Testis (tissue), 3 donors: Measurements from ENCODE around the gene NUP88. TPM values are rescaled to one million over a fixed set of nuclear protein-coding genes. Genes with fewer than 3 reads are reported as not detected.
"Not testable (repeated sequence)": the region's sequence is repeated elsewhere in the genome, so short reads cannot be mapped to it uniquely, and the experiment has no call there.

ENCODE experiments used
- DNase-seq: peaks from one replicate; pipeline ENCODE4 v3.0.0-alpha.2; 2019
- H3K27ac ChIP-seq, 2 donors: fragments of 200-600 bp; sonication (generic); one replicate each; pipeline ENCODE4 v1.5.1; 2019
- H3K27me3 ChIP-seq: fragments of 200-600 bp; sonication (generic); one replicate; pipeline ENCODE4 v1.5.1; 2019
- H3K36me3 ChIP-seq: fragments of 200-600 bp; sonication (generic); one replicate; pipeline ENCODE4 v1.5.1; 2017; ENCODE audit warnings: low read depth; ENCODE audit errors: missing control alignments
- H3K4me1 ChIP-seq: fragments of 200-600 bp; sonication (generic); one replicate; pipeline ENCODE4 v1.5.1; 2019
- H3K4me3 ChIP-seq, 2 donors: fragments of 200-600 bp; sonication (generic); one replicate each; pipeline ENCODE4 v1.5.1; 2017 to 2019
- H3K9me3 ChIP-seq: fragments of 200-600 bp; sonication (generic); one replicate; pipeline ENCODE4 v1.5.1; 2017
- CTCF ChIP-seq, 3 experiments: fragments of 450-650 bp in 2 of 3; fragments of 200-600 bp in 1 of 3; sonication (generic) in 1 of 3; IDR thresholded peaks; one replicate each; pipeline ENCODE4 v1.5.1; 2016 to 2019; ENCODE audit warnings: antibody characterized with exemption in 3 of 3, mild to moderate bottlenecking in 2 of 3, moderate library complexity in 1 of 3
- POLR2A ChIP-seq: fragments of 450-650 bp; IDR thresholded peaks from one replicate; pipeline ENCODE4 v1.6.1; 2017; ENCODE audit warnings: antibody characterized with exemption, mild to moderate bottlenecking, moderate library complexity
- WGBS, 2 donors: methylation state at CpG; one replicate each; pipeline ENCODE4 v1.1.5; 2018; 5-methylcytosine and 5-hydroxymethylcytosine counted together
- intact Hi-C: fragments of 100-400 bp; cut with DNase I; formaldehyde crosslinking; loops from one replicate; pipeline ENCODE4 v1.15.1; 2023; ENCODE audit warnings: low total_unique reads
- polyA plus RNA-seq: library from polyadenylated mRNA; stranded (reverse); fragments of 350-450 nt; fragmentation: Illumina TruSeq; extraction: RNeasy Lipid Tissue Mini Kit (QIAGEN cat#74804); gene quantifications from one replicate; pipeline ENCODE4 v1.2.3, GENCODE V29; 2014; ENCODE audit warnings: low read depth, low replicate concordance; ENCODE audit not compliant: insufficient read depth
- total RNA-seq, 2 donors: library from RNA; depleted of rRNA; stranded (reverse); fragments of >200 nt; gene quantifications; one replicate each; pipeline ENCODE4 v1.2.3, GENCODE V29; 2016

Gene NUP88
- total and polyA plus RNA-seq, 3 donors from 2014 or later = 196 to 234 (median 211) TPM

- peak; percentile 98 to 99 (median 99) for TF ChIP-seq CTCF (IDR thresholded peaks at IDR 0.05)
- TF ChIP-seq POLR2A = no peak
- Histone ChIP-seq H3K27me3 (no peaks in the 10 kb centered on the region), H3K4me1 (peaks cover 13% of the 10 kb centered on the region), H3K9me3 (no peaks in the 10 kb centered on the region), H3K36me3 (no peaks in the 10 kb centered on the region), H3K27ac (peak within 1 kb of the TSS in 1 of 2 donors; percentile 66), H3K4me3 (peak within 1 kb of the TSS; percentile 79 to 96)
- WGBS, 2 donors = 0% methylated on average over 15 to 75 of the region's 75 CpGs
- intact Hi-C loops = no loop called here
- peak; percentile 94 for DNase-seq
These were observed 19.4 kb upstream of the NUP88 start, which contains the start of gene C1QBP for GRCh38 chr17:5438716-5439445. Gene C1QBP, minus strand, starts transcription at chr17:5439155. Its CDS starts 82 bp downstream, at chr17:5439073.

GRCh38 chr17:5437721-5438317 is 18.4 kb upstream of the NUP88 start:
- Histone ChIP-seq H3K4me3 (peak overlapping the region in 1 of 2 donors; percentile 79), H3K36me3 (no peaks in the 10 kb centered on the region), H3K9me3 (no peaks in the 10 kb centered on the region), H3K27me3 (no peaks in the 10 kb centered on the region), H3K27ac (no peak overlapping the region), H3K4me1 (peaks cover 13% of the 10 kb centered on the region)
- TF ChIP-seq POLR2A (no peak), CTCF (IDR thresholded peaks at IDR 0.05) (no peak)
- no peak for DNase-seq
- intact Hi-C loops = no loop called here
- WGBS, 2 donors = 39 to 46% methylated on average over 5 of the region's 5 CpGs

- H3K27ac ChIP-seq, H3K9me3 ChIP-seq, DNase-seq, H3K4me3 ChIP-seq, intact Hi-C loops, H3K27me3 ChIP-seq, H3K36me3 ChIP-seq: not testable (repeated sequence)
- H3K4me1 ChIP-seq = peaks cover 13% of the 10 kb centered on the region
- 86 to 89% methylated on average over 12 of the region's 12 CpGs for WGBS, 2 donors
These were observed 16.4 kb upstream of the NUP88 start for GRCh38 chr17:5435781-5436315.

GRCh38 chr17:5434984-5435383 is 15.5 kb upstream of the NUP88 start:
- no peak overlapping the region for H3K4me3 ChIP-seq
- peak; percentile 62 for DNase-seq
- 58 to 66% methylated on average over 2 of the region's 2 CpGs for WGBS, 2 donors
- no peaks in the 10 kb centered on the region for H3K27me3 ChIP-seq
- H3K27ac ChIP-seq = no peak overlapping the region
- peaks cover 13% of the 10 kb centered on the region for H3K4me1 ChIP-seq
- TF ChIP-seq CTCF (IDR thresholded peaks at IDR 0.05) (no peak), POLR2A (no peak)
- H3K9me3 ChIP-seq = no peaks in the 10 kb centered on the region
- no peaks in the 10 kb centered on the region for H3K36me3 ChIP-seq
- intact Hi-C loops = no loop called here

GRCh38 chr17:5431949-5432556 is 12.6 kb upstream of the NUP88 start:
- no peaks in the 10 kb centered on the region for H3K9me3 ChIP-seq
- DNase-seq = no peak
- no peaks in the 10 kb centered on the region for H3K27me3 ChIP-seq
- TF ChIP-seq CTCF (IDR thresholded peaks at IDR 0.05) (no peak), POLR2A (no peak)
- H3K4me3 ChIP-seq = no peak overlapping the region
- peaks cover 5% of the 10 kb centered on the region for H3K4me1 ChIP-seq
- H3K36me3 ChIP-seq = no peaks in the 10 kb centered on the region
- H3K27ac ChIP-seq = no peak overlapping the region
- 81 to 89% methylated on average over 3 of the region's 3 CpGs for WGBS, 2 donors
- intact Hi-C loops = no loop called here

GRCh38 chr17:5431234-5431633 is 11.8 kb upstream of the NUP88 start:
- WGBS, 2 donors = 78 to 81% methylated on average over 5 of the region's 5 CpGs
- H3K27me3 ChIP-seq, intact Hi-C loops, H3K27ac ChIP-seq, H3K4me3 ChIP-seq, H3K36me3 ChIP-seq, H3K9me3 ChIP-seq, H3K4me1 ChIP-seq, DNase-seq: not testable (repeated sequence)
